MCF 10A (cell line): Measurements from ENCODE around the gene PMPCA. TPM values are rescaled to one million over a fixed set of nuclear protein-coding genes. Genes with fewer than 3 reads are reported as not detected.

Source experiments
- BruUV-seq: library from RNA; stranded (reverse); fragments of 400-500 nt; replicated peaks from 2 replicates; lab custom pipeline; 2021; lab: Mats Ljungman, UMichigan
- CTCF ChIA-PET: fragments of 300-600 bp; sonication (Branson Sonifier 250); formaldehyde crosslinking; extraction: SDS; loops from one replicate; lab custom pipeline; 2021; ENCODE audit warnings: antibody characterized with exemption, inconsistent platforms; lab: Yijun Ruan, JAX
- POLR2A ChIA-PET: fragments of 300-600, 350-650 bp; sonication (Branson Sonifier 250); formaldehyde crosslinking; extraction: SDS; loops from one replicate; lab custom pipeline; 2020; ENCODE audit warnings: antibody characterized with exemption, inconsistent platforms; lab: Yijun Ruan, JAX
- DNase-seq: peaks from one replicate; pipeline ENCODE4 v3.0.0-alpha.2; 2018; ENCODE audit not compliant: unreplicated experiment
- H3K27ac Mint-ChIP-seq: one replicate; pipeline ENCODE4 v1.8.0; 2022; ENCODE audit warnings: mild to moderate bottlenecking, low read depth, mixed read lengths; ENCODE audit not compliant: unreplicated experiment
- H3K27me3 Mint-ChIP-seq: one replicate; pipeline ENCODE4 v1.8.0; 2022; ENCODE audit warnings: mixed read lengths; ENCODE audit not compliant: insufficient read depth, unreplicated experiment
- H3K36me3 Mint-ChIP-seq: one replicate; pipeline ENCODE4 v1.8.0; 2022; ENCODE audit warnings: mild to moderate bottlenecking, moderate library complexity, mixed read lengths; ENCODE audit not compliant: insufficient read depth, unreplicated experiment
- H3K4me1 Mint-ChIP-seq: one replicate; pipeline ENCODE4 v1.8.0; 2022; ENCODE audit warnings: mixed read lengths; ENCODE audit not compliant: insufficient read depth, unreplicated experiment
- H3K4me3 Mint-ChIP-seq: one replicate; pipeline ENCODE4 v1.8.0; 2022; ENCODE audit warnings: mild to moderate bottlenecking, moderate library complexity, mixed read lengths; ENCODE audit not compliant: unreplicated experiment
- H3K9me3 Mint-ChIP-seq: one replicate; pipeline ENCODE4 v1.8.0; 2022; ENCODE audit warnings: mixed read lengths; ENCODE audit not compliant: unreplicated experiment
- intact Hi-C: fragments of 100-400 bp; cut with micrococcal nuclease; formaldehyde crosslinking; loops from 2 replicates; pipeline ENCODE4 v1.14.1; 2022
- total RNA-seq: library from RNA; stranded (reverse); gene quantifications from 2 replicates; pipeline ENCODE4 v1.2.3, GENCODE V29; 2022
- TF ChIP-seq, protein P1 (sequence below): fragments of 200-600 bp; IDR thresholded peaks from one replicate; pipeline ENCODE4 v1.8.0; 2022; ENCODE audit warnings: antibody characterized with exemption, mild to moderate bottlenecking; ENCODE audit not compliant: unreplicated experiment

The PMPCA gene
- total RNA-seq, 1 experiment from 2014 or later: 66.3 TPM

- no peaks in the 10 kb centered on the region for H3K9me3 Mint-ChIP-seq
- H3K27ac Mint-ChIP-seq: no peak overlapping the region
- intact Hi-C loops: no loop called here
- peaks cover 68% of the 10 kb centered on the region for H3K36me3 Mint-ChIP-seq
- POLR2A ChIA-PET: no interaction called here
- no peak for DNase-seq
- no peaks in the 10 kb centered on the region for H3K27me3 Mint-ChIP-seq
- CTCF ChIA-PET: interaction anchor here (0.7 to 0.9 kb wide), 2 partner anchors 231 to 634 kb away, joined by 3 read pairs; partner anchors contain the start of gene ABCA2
- no TSS peak for BruUV-seq
- TF ChIP-seq, protein P1, sequence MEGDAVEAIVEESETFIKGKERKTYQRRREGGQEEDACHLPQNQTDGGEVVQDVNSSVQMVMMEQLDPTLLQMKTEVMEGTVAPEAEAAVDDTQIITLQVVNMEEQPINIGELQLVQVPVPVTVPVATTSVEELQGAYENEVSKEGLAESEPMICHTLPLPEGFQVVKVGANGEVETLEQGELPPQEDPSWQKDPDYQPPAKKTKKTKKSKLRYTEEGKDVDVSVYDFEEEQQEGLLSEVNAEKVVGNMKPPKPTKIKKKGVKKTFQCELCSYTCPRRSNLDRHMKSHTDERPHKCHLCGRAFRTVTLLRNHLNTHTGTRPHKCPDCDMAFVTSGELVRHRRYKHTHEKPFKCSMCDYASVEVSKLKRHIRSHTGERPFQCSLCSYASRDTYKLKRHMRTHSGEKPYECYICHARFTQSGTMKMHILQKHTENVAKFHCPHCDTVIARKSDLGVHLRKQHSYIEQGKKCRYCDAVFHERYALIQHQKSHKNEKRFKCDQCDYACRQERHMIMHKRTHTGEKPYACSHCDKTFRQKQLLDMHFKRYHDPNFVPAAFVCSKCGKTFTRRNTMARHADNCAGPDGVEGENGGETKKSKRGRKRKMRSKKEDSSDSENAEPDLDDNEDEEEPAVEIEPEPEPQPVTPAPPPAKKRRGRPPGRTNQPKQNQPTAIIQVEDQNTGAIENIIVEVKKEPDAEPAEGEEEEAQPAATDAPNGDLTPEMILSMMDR: no peak
- H3K4me1 Mint-ChIP-seq: no peaks in the 10 kb centered on the region
- H3K4me3 Mint-ChIP-seq: no peak overlapping the region
These were observed 16.0 kb upstream of the PMPCA start for GRCh38 chr9:136394312-136395019.

DNA sequence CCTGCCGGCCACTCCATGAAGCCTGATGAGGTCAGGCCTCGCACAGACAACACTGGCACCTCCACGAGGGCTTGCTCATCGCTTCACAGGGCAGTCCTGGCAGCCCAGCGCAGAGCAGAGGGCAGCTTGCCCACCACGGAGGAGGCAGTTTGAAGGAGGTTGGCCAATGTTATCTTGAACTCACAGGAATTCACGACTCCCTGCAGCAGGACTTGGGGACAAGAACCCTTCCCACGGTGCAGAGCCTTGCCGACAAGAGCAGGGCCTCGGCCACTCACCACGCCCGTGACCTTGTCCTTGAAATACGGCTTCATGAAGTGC is 15.5 kb upstream of the PMPCA start:
- POLR2A ChIA-PET: no interaction called here
- intact Hi-C loops: no loop called here
- Mint-ChIP-seq H3K4me1 (no peaks in the 10 kb centered on the region), H3K27ac (no peak overlapping the region), H3K4me3 (no peak overlapping the region), H3K27me3 (no peaks in the 10 kb centered on the region), H3K9me3 (no peaks in the 10 kb centered on the region), H3K36me3 (peaks cover 63% of the 10 kb centered on the region)
- DNase-seq: no peak
- CTCF ChIA-PET: interaction anchor here (0.7 kb wide), 1 partner anchor 363 kb away, joined by 3 read pairs; the partner anchor contains the start of gene LCN8
- no TSS peak for BruUV-seq
- TF ChIP-seq, protein P1: no peak

DNA sequence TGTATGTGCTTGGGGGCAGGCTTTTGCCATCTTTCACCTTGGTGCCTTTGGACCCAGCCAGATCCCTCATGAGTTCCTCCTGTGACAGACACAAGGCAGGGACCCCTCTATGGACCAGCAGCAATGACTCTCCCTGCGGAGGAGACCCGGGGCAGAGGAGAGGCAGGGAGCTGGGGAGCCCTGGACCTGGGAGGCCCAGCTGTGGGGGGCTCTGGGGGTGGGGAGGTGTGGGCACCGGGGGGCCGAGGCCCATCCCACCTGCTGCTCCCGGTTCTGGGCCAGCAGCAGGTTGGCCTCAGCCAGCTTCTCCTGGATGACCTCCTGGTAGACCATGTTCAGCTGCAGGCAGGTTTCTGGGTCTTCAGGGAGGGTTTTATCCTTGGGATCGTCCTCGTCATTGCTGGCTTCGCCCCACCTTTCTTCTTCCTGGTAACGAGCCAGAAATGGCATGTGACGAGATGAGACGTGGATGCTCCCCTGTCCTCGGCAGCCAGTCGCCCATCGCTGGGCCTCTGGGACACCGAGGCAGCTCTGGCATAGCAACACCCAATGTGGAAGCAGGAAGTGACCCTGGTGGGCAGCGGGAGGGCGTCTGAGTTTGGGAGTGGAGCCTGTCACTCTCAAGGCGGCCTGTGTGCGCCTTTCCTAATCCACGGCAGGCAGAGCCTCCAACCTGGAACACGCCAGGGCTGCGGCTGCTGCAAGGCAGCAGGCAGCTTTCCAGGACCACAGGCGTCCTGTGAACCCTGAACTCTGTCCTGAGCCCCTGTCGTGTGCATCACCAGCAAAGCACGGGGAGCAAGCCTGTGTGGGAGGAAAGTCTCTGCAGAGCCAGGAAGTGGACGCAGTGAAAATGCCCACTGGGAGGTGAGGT is 14.9 kb upstream of the PMPCA start:
- no peak for DNase-seq
- Mint-ChIP-seq H3K9me3 (no peaks in the 10 kb centered on the region), H3K4me1 (no peaks in the 10 kb centered on the region), H3K4me3 (no peak overlapping the region), H3K36me3 (peaks cover 57% of the 10 kb centered on the region), H3K27me3 (no peaks in the 10 kb centered on the region), H3K27ac (no peak overlapping the region)
- ChIA-PET POLR2A (no interaction called here), CTCF (interaction anchor here (0.6 to 1.9 kb wide), 4 partner anchors 14 to 362 kb away, joined by 3 to 7 read pairs (median 3); partner anchors contain the start of genes DNLZ and LCN8)
- intact Hi-C loops: no loop called here
- TF ChIP-seq, protein P1: no peak
- BruUV-seq: no TSS peak

DNA sequence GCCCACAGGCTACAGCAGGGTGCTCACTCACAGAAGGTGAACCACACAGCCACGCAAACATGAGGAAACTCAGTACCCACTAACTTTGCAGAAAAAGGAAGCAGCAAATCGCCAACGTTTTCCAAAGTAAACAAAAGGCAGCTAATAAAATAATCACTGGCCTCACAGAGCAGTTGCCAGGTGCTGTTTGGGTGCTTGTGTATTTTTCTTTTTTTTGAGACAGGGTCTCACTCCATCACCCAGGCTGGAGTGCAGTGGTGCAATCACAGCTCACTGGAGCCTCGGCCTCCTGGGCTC is 14.3 kb upstream of the PMPCA start:
- H3K36me3 Mint-ChIP-seq: peaks cover 52% of the 10 kb centered on the region

More for the DNA sequence above, 14.3 kb upstream of the PMPCA start:
- H3K9me3 Mint-ChIP-seq: no peaks in the 10 kb centered on the region
- no peaks in the 10 kb centered on the region for H3K27me3 Mint-ChIP-seq
- POLR2A ChIA-PET: interaction anchor here (5.5 kb wide), 1 partner anchor 14 kb away, joined by 37 read pairs; the partner anchor contains the start of genes ENTR1 and PMPCA
- no peak overlapping the region for H3K4me3 Mint-ChIP-seq
- H3K4me1 Mint-ChIP-seq: no peaks in the 10 kb centered on the region
- no peak overlapping the region for H3K27ac Mint-ChIP-seq
- DNase-seq: no peak
- BruUV-seq: no TSS peak
- TF ChIP-seq, protein P1: no peak
- CTCF ChIA-PET: interaction anchor here (0.6 to 1.9 kb wide), 3 partner anchors 13 to 141 kb away, joined by 3 to 7 read pairs (median 3); partner anchors contain the start of gene DNLZ
- intact Hi-C loops: no loop called here
